Fibroblast of mammary gland (primary cell): ENCODE data around the gene TMEM209.
A peak's percentile ranks its signal among the peaks of the same experiment; 100 is the strongest.

Experiments
- DNase-seq: peaks from one replicate; pipeline ENCODE4 v3.0.0-alpha.2; 2010; ENCODE audit warnings: low read depth
- H3K4me3 ChIP-seq: 2 replicates; pipeline ENCODE4 v1.5.1; 2011; ENCODE audit warnings: low read depth, mild to moderate bottlenecking, low read length, moderate library complexity; ENCODE audit not compliant: control insufficient read depth
- TF ChIP-seq, protein P1 (sequence below): conservative IDR thresholded peaks from 2 replicates; pipeline ENCODE4 v1.5.1; 2011; ENCODE audit warnings: low read depth, low read length, inconsistent platforms; ENCODE audit not compliant: control insufficient read depth, insufficient read depth

Gene TMEM209

DNA sequence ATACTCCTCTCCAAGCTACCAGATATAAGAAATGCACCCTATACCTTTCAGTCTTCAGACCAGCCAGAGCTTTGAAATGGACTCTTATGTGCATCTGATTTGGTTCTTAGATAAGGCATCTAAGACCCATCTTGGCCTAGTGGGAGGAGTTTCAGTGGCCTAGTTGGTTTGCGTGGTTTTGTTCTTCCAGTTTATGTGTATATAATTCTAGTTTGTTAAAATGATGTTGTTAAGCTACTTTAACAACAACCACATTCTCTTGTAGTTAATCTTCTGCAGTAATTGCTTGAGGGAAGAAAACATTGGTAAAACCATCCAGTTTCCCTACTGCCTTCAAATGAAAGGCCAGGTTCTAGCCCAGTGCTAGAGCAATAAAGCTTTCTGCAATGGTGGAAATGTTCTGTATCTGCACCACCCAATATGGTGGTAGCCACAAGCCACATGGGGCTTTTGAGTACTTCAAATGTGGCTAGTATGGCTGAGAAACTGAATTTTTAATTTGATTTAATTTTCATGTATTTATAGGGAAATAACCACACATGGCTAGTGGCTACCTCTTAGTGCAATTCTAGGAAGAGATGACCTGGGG is 68.5 kb downstream of the TMEM209 start:
- no peak overlapping the region for H3K4me3 ChIP-seq
- no peak for DNase-seq
- TF ChIP-seq, protein P1, sequence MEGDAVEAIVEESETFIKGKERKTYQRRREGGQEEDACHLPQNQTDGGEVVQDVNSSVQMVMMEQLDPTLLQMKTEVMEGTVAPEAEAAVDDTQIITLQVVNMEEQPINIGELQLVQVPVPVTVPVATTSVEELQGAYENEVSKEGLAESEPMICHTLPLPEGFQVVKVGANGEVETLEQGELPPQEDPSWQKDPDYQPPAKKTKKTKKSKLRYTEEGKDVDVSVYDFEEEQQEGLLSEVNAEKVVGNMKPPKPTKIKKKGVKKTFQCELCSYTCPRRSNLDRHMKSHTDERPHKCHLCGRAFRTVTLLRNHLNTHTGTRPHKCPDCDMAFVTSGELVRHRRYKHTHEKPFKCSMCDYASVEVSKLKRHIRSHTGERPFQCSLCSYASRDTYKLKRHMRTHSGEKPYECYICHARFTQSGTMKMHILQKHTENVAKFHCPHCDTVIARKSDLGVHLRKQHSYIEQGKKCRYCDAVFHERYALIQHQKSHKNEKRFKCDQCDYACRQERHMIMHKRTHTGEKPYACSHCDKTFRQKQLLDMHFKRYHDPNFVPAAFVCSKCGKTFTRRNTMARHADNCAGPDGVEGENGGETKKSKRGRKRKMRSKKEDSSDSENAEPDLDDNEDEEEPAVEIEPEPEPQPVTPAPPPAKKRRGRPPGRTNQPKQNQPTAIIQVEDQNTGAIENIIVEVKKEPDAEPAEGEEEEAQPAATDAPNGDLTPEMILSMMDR = no peak

DNA sequence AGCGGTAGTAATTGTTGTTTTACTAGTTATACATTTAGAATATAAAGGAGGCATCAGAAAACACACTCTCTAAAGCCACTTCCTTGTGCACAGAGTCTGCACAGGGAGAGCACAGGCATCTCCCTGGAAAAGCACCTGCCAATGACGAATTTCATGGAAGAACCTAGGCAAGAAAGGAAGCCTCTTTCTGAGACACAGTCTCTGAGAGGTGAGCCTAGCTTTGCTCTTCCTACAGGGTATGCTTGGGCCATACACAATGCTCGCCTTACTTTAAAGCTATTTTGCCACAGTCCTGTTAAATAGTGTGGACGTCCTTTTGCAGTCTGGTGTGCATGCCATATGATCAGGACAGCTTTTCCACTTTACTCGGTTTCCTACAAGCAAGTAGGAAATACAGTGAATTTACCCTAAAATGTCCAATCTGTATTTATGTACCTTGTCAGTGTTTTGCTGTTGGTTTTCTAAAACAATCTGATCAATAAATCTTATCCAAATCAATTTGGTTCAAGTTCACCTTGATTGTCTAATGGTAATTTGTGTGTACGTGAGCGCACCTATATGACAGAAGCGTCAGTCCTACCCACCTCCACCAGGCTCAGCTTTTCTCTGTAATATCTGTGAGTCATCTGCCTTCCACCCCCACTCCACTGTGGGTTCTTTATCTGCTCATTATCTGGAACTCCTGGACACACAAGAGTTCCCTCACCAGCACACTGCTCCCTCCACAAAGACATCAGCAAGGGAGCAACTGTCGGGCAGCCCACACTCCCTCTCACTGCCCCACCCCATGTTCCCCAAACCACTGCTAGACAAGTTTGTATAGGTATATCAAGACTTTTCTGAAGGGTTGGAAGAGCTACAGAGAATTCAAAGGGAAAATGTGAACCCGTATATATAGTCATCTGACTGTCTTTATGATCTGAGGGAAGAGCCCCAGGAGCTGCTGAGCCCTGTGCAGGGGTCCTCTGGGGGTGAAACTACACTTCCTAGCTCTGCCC is 69.7 kb downstream of the TMEM209 start:
- DNase-seq = peak; percentile 12
- no peak overlapping the region for H3K4me3 ChIP-seq
- TF ChIP-seq, protein P1 = no peak

DNA sequence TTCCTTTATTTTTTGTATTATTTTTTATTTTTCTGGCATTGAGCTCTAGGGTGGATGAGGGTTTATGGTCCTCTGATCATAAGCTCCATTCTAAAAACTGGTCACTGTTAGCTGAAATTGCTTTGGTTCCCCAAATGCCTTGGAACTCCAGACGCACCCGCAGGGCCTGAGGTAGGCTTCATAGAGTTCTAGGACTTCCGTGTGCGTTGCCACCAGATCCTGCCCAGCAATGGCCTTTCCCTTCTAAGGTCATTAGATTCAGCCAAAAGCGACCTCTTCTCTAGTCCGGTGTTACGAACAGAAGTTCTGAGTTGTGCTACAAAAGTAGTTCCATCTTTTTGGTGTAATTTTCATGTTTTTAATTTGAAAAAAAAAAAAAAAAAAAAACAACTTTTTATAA is 70.5 kb downstream of the TMEM209 start:
- H3K4me3 ChIP-seq = no peak overlapping the region
- DNase-seq = no peak
- TF ChIP-seq, protein P1 = no peak

DNA sequence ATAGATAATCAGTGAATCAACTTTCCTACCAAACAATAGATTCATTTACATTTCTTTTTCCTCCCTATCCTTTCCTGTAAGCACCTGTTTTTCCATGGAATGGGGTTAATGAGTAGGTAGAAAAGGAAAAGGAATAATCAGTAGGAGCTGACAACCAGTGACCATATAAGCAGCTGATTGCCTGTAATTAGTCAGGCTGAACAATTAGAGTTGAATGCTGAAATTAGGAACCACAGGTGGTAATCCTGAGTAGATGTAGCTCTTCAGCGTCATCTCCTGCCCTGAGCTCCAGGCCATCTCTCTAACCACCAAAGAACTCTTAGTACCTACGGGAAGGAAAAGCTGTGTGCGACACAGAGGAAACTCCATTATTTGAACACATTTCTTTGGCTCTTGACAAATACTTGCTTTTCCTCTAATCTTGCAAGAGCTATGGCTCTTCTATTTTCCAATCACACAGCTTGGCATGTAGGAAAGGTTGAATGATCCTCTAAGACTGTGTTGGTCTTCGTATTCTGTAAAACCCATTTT is 71.0 kb downstream of the TMEM209 start:
- DNase-seq = no peak
- TF ChIP-seq, protein P1 = no peak
- H3K4me3 ChIP-seq = no peak overlapping the region

DNA sequence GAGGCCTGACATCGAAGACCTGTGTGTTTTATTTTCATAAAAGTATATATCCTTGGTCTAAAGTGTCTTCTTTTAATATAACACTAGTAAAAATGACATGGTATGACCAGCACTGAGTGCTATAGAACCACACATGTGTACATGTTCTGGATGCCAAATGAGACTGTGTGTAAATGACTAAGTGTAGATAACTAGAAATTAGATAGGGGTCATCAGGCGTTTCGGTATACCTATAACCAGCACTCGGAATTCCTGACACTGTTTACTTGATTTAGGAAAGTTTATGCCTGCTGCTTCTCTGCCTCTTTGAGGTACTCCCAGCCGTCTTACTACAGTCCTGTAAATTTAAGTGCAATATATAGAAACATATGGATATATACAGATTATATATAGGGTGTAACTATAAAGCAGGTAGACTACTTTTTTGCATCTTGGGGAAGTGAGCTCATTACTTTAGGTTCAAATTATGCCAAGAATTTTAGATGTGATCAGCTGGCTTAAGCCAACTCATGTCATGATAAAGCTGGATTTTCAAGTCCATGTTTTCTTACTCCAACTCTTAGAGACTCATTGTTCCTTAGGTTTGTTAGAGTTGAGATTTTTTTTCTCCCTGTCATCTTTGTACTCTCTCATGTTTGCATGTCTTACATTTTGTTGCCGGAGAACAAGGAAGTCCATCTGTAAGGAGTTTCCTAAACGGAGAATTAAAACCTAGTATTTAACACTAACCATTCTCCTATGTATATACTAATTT is 72.0 kb downstream of the TMEM209 start:
- no peak overlapping the region for H3K4me3 ChIP-seq
- DNase-seq = no peak
- TF ChIP-seq, protein P1 = no peak
